DOHH2 (cell line): ENCODE measurements around the gene TMTC1.

ENCODE experiments used
- EZH2phosphoT487 ChIP-seq: fragments of 200-600 bp; sonication (generic); IDR thresholded peaks from 2 replicates; pipeline ENCODE4 v1.6.1; 2017; ENCODE audit warnings: borderline replicate concordance, mild to moderate bottlenecking, antibody characterized with exemption, low read length, moderate library complexity, mixed read lengths
- TF ChIP-seq, protein P1 (sequence below): fragments of 200-600 bp; sonication (generic); IDR thresholded peaks from one replicate; pipeline ENCODE4 v1.5.1; 2014; ENCODE audit warnings: antibody characterized with exemption, mild to moderate bottlenecking, low read depth, low read length; ENCODE audit not compliant: poor library complexity, severe bottlenecking

DNA sequence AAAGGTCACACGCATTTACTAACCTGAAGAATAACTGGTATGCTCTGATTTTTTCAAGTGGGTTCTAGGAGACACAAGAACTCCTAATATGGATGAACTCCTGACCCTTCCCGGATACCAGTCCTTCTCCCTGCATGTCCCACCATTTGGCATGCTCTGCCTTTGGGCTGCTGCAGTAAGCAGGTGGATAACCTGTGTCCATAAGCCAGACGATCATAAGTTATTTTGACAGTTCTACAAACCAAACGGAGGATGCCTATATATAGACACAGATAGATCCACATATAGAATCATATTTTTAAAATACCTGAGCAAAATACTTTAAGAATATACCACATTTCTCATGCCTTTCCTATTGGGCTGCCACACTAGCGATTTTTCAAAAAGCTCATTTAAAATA is 49.4 kb downstream of the TMTC1 start:
- TF ChIP-seq, protein P1, sequence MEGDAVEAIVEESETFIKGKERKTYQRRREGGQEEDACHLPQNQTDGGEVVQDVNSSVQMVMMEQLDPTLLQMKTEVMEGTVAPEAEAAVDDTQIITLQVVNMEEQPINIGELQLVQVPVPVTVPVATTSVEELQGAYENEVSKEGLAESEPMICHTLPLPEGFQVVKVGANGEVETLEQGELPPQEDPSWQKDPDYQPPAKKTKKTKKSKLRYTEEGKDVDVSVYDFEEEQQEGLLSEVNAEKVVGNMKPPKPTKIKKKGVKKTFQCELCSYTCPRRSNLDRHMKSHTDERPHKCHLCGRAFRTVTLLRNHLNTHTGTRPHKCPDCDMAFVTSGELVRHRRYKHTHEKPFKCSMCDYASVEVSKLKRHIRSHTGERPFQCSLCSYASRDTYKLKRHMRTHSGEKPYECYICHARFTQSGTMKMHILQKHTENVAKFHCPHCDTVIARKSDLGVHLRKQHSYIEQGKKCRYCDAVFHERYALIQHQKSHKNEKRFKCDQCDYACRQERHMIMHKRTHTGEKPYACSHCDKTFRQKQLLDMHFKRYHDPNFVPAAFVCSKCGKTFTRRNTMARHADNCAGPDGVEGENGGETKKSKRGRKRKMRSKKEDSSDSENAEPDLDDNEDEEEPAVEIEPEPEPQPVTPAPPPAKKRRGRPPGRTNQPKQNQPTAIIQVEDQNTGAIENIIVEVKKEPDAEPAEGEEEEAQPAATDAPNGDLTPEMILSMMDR, result no peak
- no peak for TF ChIP-seq EZH2phosphoT487
